ENCODE results near the gene UNC50. TPM values are rescaled to one million over a fixed set of nuclear protein-coding genes. Genes with fewer than 3 reads are reported as not detected.
A peak's percentile ranks its signal among the peaks of the same experiment; 100 is the strongest.

UNC50 gene
- total and polyA plus RNA-seq, 4 donors = 33.7 to 62.5 (median 39.7) TPM

- H3K36me3 ChIP-seq (ENCODE audit: control insufficient read depth in 1 of 2, insufficient read depth in 2 of 2, low read length in 1 of 2) = peaks cover 0 to 4% of the 10 kb centered on the region in 2 donors
- ATAC-seq (ENCODE audit: low FRiP score) = no peak
- 84 to 94% methylated on average over 1 of the region's 1 CpG for WGBS, 2 donors
Observed at GRCh38 chr2:98598781-98599428, 9.5 kb upstream of the UNC50 start.

GRCh38 chr2:98601532-98602132 is 6.8 kb upstream of the UNC50 start:
- Histone ChIP-seq H3K36me3 (ENCODE audit: control insufficient read depth in 1 of 2, insufficient read depth in 2 of 2, low read length in 1 of 2) (peaks cover 0 to 4% of the 10 kb centered on the region in 2 donors), H3K4me3 (ENCODE audit: low read length in 2 of 2) (no peak overlapping the region), H3K27ac (ENCODE audit: low read depth in 1 of 2, low read length in 2 of 2) (no peak overlapping the region), H3K9me3 (ENCODE audit: control insufficient read depth, low read length) (no peaks in the 10 kb centered on the region), H3K27me3 (ENCODE audit: control insufficient read depth in 1 of 2, insufficient read depth in 2 of 2, low read length in 1 of 2) (no peaks in the 10 kb centered on the region), H3K4me1 (ENCODE audit: control insufficient read depth in 1 of 2, insufficient read depth in 2 of 2, low read length in 2 of 2) (no peaks in the 10 kb centered on the region)
- WGBS, 2 donors = 62 to 74% methylated on average over 3 of the region's 3 CpGs
- intact Hi-C loops (cut with DNase I) = no loop called here
- no peak for DNase-seq
- ATAC-seq (ENCODE audit: low FRiP score) = no peak

More at GRCh38 chr2:98598781-98599428, 9.5 kb upstream of the UNC50 start:
- DNase-seq = no peak
- intact Hi-C loops (cut with DNase I) = no loop called here
- H3K27me3 ChIP-seq (ENCODE audit: control insufficient read depth in 1 of 2, insufficient read depth in 2 of 2, low read length in 1 of 2) = no peaks in the 10 kb centered on the region
- no peaks in the 10 kb centered on the region for H3K4me1 ChIP-seq (ENCODE audit: control insufficient read depth in 1 of 2, insufficient read depth in 2 of 2, low read length in 2 of 2)
- no peak overlapping the region for H3K4me3 ChIP-seq (ENCODE audit: low read length in 2 of 2)
- H3K9me3 ChIP-seq (ENCODE audit: control insufficient read depth, low read length) = no peaks in the 10 kb centered on the region
- H3K27ac ChIP-seq (ENCODE audit: low read depth in 1 of 2, low read length in 2 of 2) = no peak overlapping the region

- ATAC-seq (ENCODE audit: low FRiP score) (no peak), DNase-seq (no peak)
- Histone ChIP-seq H3K4me3 (ENCODE audit: low read length in 2 of 2) (no peak overlapping the region), H3K36me3 (ENCODE audit: control insufficient read depth in 1 of 2, insufficient read depth in 2 of 2, low read length in 1 of 2) (peaks cover 0 to 4% of the 10 kb centered on the region in 2 donors), H3K27ac (ENCODE audit: low read depth in 1 of 2, low read length in 2 of 2) (no peak overlapping the region), H3K27me3 (ENCODE audit: control insufficient read depth in 1 of 2, insufficient read depth in 2 of 2, low read length in 1 of 2) (no peaks in the 10 kb centered on the region), H3K4me1 (ENCODE audit: control insufficient read depth in 1 of 2, insufficient read depth in 2 of 2, low read length in 2 of 2) (peaks cover 0 to 6% of the 10 kb centered on the region in 2 donors), H3K9me3 (ENCODE audit: control insufficient read depth, low read length) (no peaks in the 10 kb centered on the region)
- WGBS, 2 donors = 74 to 82% methylated on average over 2 of the region's 2 CpGs
- intact Hi-C loops (cut with DNase I) = no loop called here
Observed at GRCh38 chr2:98604547-98604946, 3.8 kb upstream of the UNC50 start.

GRCh38 chr2:98605076-98605475 is 3.3 kb upstream of the UNC50 start:
- peaks cover 0 to 11% of the 10 kb centered on the region in 2 donors for H3K4me1 ChIP-seq (ENCODE audit: control insufficient read depth in 1 of 2, insufficient read depth in 2 of 2, low read length in 2 of 2)
- no peak overlapping the region for H3K27ac ChIP-seq (ENCODE audit: low read depth in 1 of 2, low read length in 2 of 2)
- DNase-seq = no peak
- no peak overlapping the region for H3K4me3 ChIP-seq (ENCODE audit: low read length in 2 of 2)
- intact Hi-C loops (cut with DNase I) = no loop called here
- no peaks in the 10 kb centered on the region for H3K27me3 ChIP-seq (ENCODE audit: control insufficient read depth in 1 of 2, insufficient read depth in 2 of 2, low read length in 1 of 2)
- WGBS, 2 donors = 72 to 75% methylated on average over 3 of the region's 3 CpGs
- peaks cover 0 to 4% of the 10 kb centered on the region in 2 donors for H3K36me3 ChIP-seq (ENCODE audit: control insufficient read depth in 1 of 2, insufficient read depth in 2 of 2, low read length in 1 of 2)
- ATAC-seq (ENCODE audit: low FRiP score) = no peak
- no peaks in the 10 kb centered on the region for H3K9me3 ChIP-seq (ENCODE audit: control insufficient read depth, low read length)

- intact Hi-C loops (cut with DNase I) = no loop called here
- ATAC-seq (ENCODE audit: low FRiP score) = no peak
- Histone ChIP-seq H3K4me1 (ENCODE audit: control insufficient read depth in 1 of 2, insufficient read depth in 2 of 2, low read length in 2 of 2) (peaks cover 0 to 17% of the 10 kb centered on the region in 2 donors), H3K4me3 (ENCODE audit: low read length in 2 of 2) (no peak overlapping the region), H3K27me3 (ENCODE audit: control insufficient read depth in 1 of 2, insufficient read depth in 2 of 2, low read length in 1 of 2) (no peaks in the 10 kb centered on the region), H3K27ac (ENCODE audit: low read depth in 1 of 2, low read length in 2 of 2) (no peak overlapping the region), H3K36me3 (ENCODE audit: control insufficient read depth in 1 of 2, insufficient read depth in 2 of 2, low read length in 1 of 2) (peaks cover 0 to 4% of the 10 kb centered on the region in 2 donors), H3K9me3 (ENCODE audit: control insufficient read depth, low read length) (no peaks in the 10 kb centered on the region)
- WGBS, 2 donors = 84 to 87% methylated on average over 7 of the region's 7 CpGs
- DNase-seq = no peak
Observed at GRCh38 chr2:98606431-98606830, 2.0 kb upstream of the UNC50 start.

GRCh38 chr2:98607104-98607503 is 1.3 kb upstream of the UNC50 start:
- WGBS, 2 donors = 67 to 71% methylated on average over 6 of the region's 6 CpGs
- no peaks in the 10 kb centered on the region for H3K27me3 ChIP-seq (ENCODE audit: control insufficient read depth in 1 of 2, insufficient read depth in 2 of 2, low read length in 1 of 2)
- peaks cover 0 to 17% of the 10 kb centered on the region in 2 donors for H3K4me1 ChIP-seq (ENCODE audit: control insufficient read depth in 1 of 2, insufficient read depth in 2 of 2, low read length in 2 of 2)
- peaks cover 0 to 2% of the 10 kb centered on the region in 2 donors for H3K36me3 ChIP-seq (ENCODE audit: control insufficient read depth in 1 of 2, insufficient read depth in 2 of 2, low read length in 1 of 2)
- DNase-seq (no peak), ATAC-seq (ENCODE audit: low FRiP score) (no peak)
- no peaks in the 10 kb centered on the region for H3K9me3 ChIP-seq (ENCODE audit: control insufficient read depth, low read length)
- intact Hi-C loops (cut with DNase I) = no loop called here
- peak overlapping the region in 1 of 2 donors; percentile 84 for H3K4me3 ChIP-seq (ENCODE audit: low read length in 2 of 2)
- no peak overlapping the region for H3K27ac ChIP-seq (ENCODE audit: low read depth in 1 of 2, low read length in 2 of 2)

GRCh38 chr2:98607741-98608115 is 661 bp upstream of the UNC50 start:
- DNase-seq (no peak), ATAC-seq (ENCODE audit: low FRiP score) (peak; percentile 39)
- intact Hi-C loops (cut with DNase I) = no loop called here
- Histone ChIP-seq H3K36me3 (ENCODE audit: control insufficient read depth in 1 of 2, insufficient read depth in 2 of 2, low read length in 1 of 2) (peaks cover 0 to 2% of the 10 kb centered on the region in 2 donors), H3K27me3 (ENCODE audit: control insufficient read depth in 1 of 2, insufficient read depth in 2 of 2, low read length in 1 of 2) (no peaks in the 10 kb centered on the region), H3K9me3 (ENCODE audit: control insufficient read depth, low read length) (no peaks in the 10 kb centered on the region), H3K27ac (ENCODE audit: low read depth in 1 of 2, low read length in 2 of 2) (peak overlapping the region; percentile 6 to 12), H3K4me3 (ENCODE audit: low read length in 2 of 2) (peak overlapping the region; percentile 84 to 98), H3K4me1 (ENCODE audit: control insufficient read depth in 1 of 2, insufficient read depth in 2 of 2, low read length in 2 of 2) (peaks cover 0 to 17% of the 10 kb centered on the region in 2 donors)
- 5% methylated on average over 7 of the region's 7 CpGs for WGBS, 2 donors

GRCh38 chr2:98608962-98609604 is 694 bp downstream of the UNC50 start:
- peak; percentile 64 for ATAC-seq (ENCODE audit: low FRiP score)
- Histone ChIP-seq H3K4me3 (ENCODE audit: low read length in 2 of 2) (peak overlapping the region; percentile 51 to 84), H3K4me1 (ENCODE audit: control insufficient read depth in 1 of 2, insufficient read depth in 2 of 2, low read length in 2 of 2) (peaks cover 0 to 17% of the 10 kb centered on the region in 2 donors), H3K36me3 (ENCODE audit: control insufficient read depth in 1 of 2, insufficient read depth in 2 of 2, low read length in 1 of 2) (peaks cover 0 to 4% of the 10 kb centered on the region in 2 donors), H3K27ac (ENCODE audit: low read depth in 1 of 2, low read length in 2 of 2) (peak overlapping the region; percentile 73 to 98), H3K27me3 (ENCODE audit: control insufficient read depth in 1 of 2, insufficient read depth in 2 of 2, low read length in 1 of 2) (no peaks in the 10 kb centered on the region), H3K9me3 (ENCODE audit: control insufficient read depth, low read length) (no peaks in the 10 kb centered on the region)
- intact Hi-C loops (cut with DNase I) = no loop called here
- no peak for DNase-seq
- 1% methylated on average over 29 of the region's 29 CpGs for WGBS, 2 donors

All from aorta (tissue), 5 donors.